Trophoblast cell (in vitro differentiated cells and primary cell): Measurements from ENCODE around the gene EPHA6.

Experiments used
- DNase-seq, 2 donors: peaks; one replicate each; pipeline ENCODE4 v3.0.0-alpha.2; 2016
- H2AFZ ChIP-seq: 2 replicates; pipeline ENCODE4 v1.6.1; 2013; ENCODE audit warnings: low read length, moderate library complexity, mild to moderate bottlenecking; ENCODE audit not compliant: insufficient read depth, poor library complexity
- H2AK5ac ChIP-seq: 2 replicates; pipeline ENCODE4 v1.6.1; 2013; ENCODE audit warnings: mild to moderate bottlenecking, low read length
- H2BK120ac ChIP-seq: 2 replicates; pipeline ENCODE4 v1.6.1; 2013; ENCODE audit warnings: low read length, mild to moderate bottlenecking, moderate library complexity; ENCODE audit not compliant: insufficient read depth, poor library complexity
- H2BK12ac ChIP-seq: 2 replicates; pipeline ENCODE4 v1.6.1; 2013; ENCODE audit warnings: mild to moderate bottlenecking, low read length, moderate library complexity
- H2BK5ac ChIP-seq: 2 replicates; pipeline ENCODE4 v1.6.1; 2013; ENCODE audit warnings: low read length, low read depth, moderate library complexity, mild to moderate bottlenecking; ENCODE audit not compliant: poor library complexity
- H3K14ac ChIP-seq: 2 replicates; pipeline ENCODE4 v1.6.1; 2013; ENCODE audit warnings: mild to moderate bottlenecking, low read length
- H3K18ac ChIP-seq: 2 replicates; pipeline ENCODE4 v1.6.1; 2013; ENCODE audit warnings: mild to moderate bottlenecking, low read length
- H3K23ac ChIP-seq: 2 replicates; pipeline ENCODE4 v1.6.1; 2013; ENCODE audit warnings: low read length
- H3K27ac ChIP-seq: 2 replicates; pipeline ENCODE4 v1.5.1; 2013; ENCODE audit warnings: low read depth, mild to moderate bottlenecking, inconsistent platforms, low read length, moderate library complexity
- H3K27me3 ChIP-seq: 2 replicates; pipeline ENCODE4 v1.6.1; 2013; ENCODE audit warnings: inconsistent platforms, mild to moderate bottlenecking, low read length, moderate library complexity; ENCODE audit not compliant: insufficient read depth
- H3K36me3 ChIP-seq, 2 experiments: 1 replicate in 1 of 2; 2 replicates in 1 of 2; pipeline ENCODE4 v1.6.1; 2013; ENCODE audit warnings: low read length in 2 of 2, mild to moderate bottlenecking in 2 of 2, moderate library complexity in 1 of 2; ENCODE audit not compliant: insufficient read depth in 2 of 2, control insufficient read depth in 1 of 2
- H3K4ac ChIP-seq: 2 replicates; pipeline ENCODE4 v1.6.1; 2013; ENCODE audit warnings: low read depth, mild to moderate bottlenecking, low read length, moderate library complexity
- H3K4me1 ChIP-seq, 2 experiments: 1 replicate in 1 of 2; 2 replicates in 1 of 2; pipeline ENCODE4 v1.6.1; 2013; ENCODE audit warnings: low read length in 2 of 2, mild to moderate bottlenecking in 2 of 2, moderate library complexity in 1 of 2; ENCODE audit not compliant: insufficient read depth in 2 of 2, control insufficient read depth in 1 of 2
- H3K4me2 ChIP-seq: 2 replicates; pipeline ENCODE4 v1.6.1; 2013; ENCODE audit warnings: inconsistent platforms, mild to moderate bottlenecking, low read length, moderate library complexity
- H3K4me3 ChIP-seq: 2 replicates; pipeline ENCODE4 v1.5.1; 2013; ENCODE audit warnings: mild to moderate bottlenecking, low read depth, low read length, inconsistent platforms
- H3K79me1 ChIP-seq: one replicate; pipeline ENCODE4 v1.6.1; 2013; ENCODE audit warnings: low read length
- H3K79me2 ChIP-seq: 2 replicates; pipeline ENCODE4 v1.6.1; 2013; ENCODE audit warnings: low read length, mild to moderate bottlenecking; ENCODE audit not compliant: control insufficient read depth, insufficient read depth, poor library complexity
- H3K9ac ChIP-seq: 2 replicates; pipeline ENCODE4 v1.6.1; 2013; ENCODE audit warnings: mild to moderate bottlenecking, low read length
- H3K9me3 ChIP-seq: 2 replicates; pipeline ENCODE4 v1.6.1; 2013; ENCODE audit warnings: low read depth, mild to moderate bottlenecking, control low read depth, inconsistent platforms, low read length; ENCODE audit not compliant: insufficient read depth
- H4K12ac ChIP-seq: 2 replicates; pipeline ENCODE4 v1.6.1; 2013; ENCODE audit warnings: low read depth, mild to moderate bottlenecking, low read length, moderate library complexity
- H4K8ac ChIP-seq: 2 replicates; pipeline ENCODE4 v1.6.1; 2013; ENCODE audit warnings: low read depth, mild to moderate bottlenecking, low read length, moderate library complexity
- H4K91ac ChIP-seq: one replicate; pipeline ENCODE4 v1.6.1; 2013; ENCODE audit warnings: low read depth, mild to moderate bottlenecking, low read length, moderate library complexity
- WGBS: extraction: QIAGEN DNeasy Blood & Tissue Kit; methylation state at CpG from one replicate; pipeline ENCODE4 v1.1.7; 2013; ENCODE audit warnings: missing lambda C conversion rate; ENCODE audit not compliant: insufficient read length, insufficient coverage; ENCODE audit errors: extremely low coverage; 5-methylcytosine and 5-hydroxymethylcytosine counted together

The EPHA6 gene

GRCh38 chr3:97108136-97108535 lies 293.7 kb downstream of the EPHA6 start:
- DNase-seq, result no peak
- Histone ChIP-seq H3K27me3 (no peaks in the 10 kb centered on the region), H2BK120ac (no peak overlapping the region), H2BK12ac (no peak overlapping the region), H3K23ac (no peak overlapping the region), H3K79me1 (no peaks in the 10 kb centered on the region), H3K4me2 (no peak overlapping the region), H3K4me1 (no peaks in the 10 kb centered on the region), H4K12ac (no peak overlapping the region), H3K36me3 (no peaks in the 10 kb centered on the region), H2BK5ac (no peak overlapping the region), H3K79me2 (no peaks in the 10 kb centered on the region), H2AFZ (no peak overlapping the region), H3K18ac (no peak overlapping the region), H4K8ac (no peak overlapping the region), H3K14ac (no peak overlapping the region), H2AK5ac (no peak overlapping the region), H3K27ac (no peak overlapping the region), H4K91ac (no peak overlapping the region), H3K4me3 (no peak overlapping the region), H3K9ac (no peak overlapping the region), H3K9me3 (no peaks in the 10 kb centered on the region), H3K4ac (no peak overlapping the region)
- no CpG with 5 or more reads among the region's 1 CpG for WGBS

- H3K18ac ChIP-seq, result no peak overlapping the region
- no peaks in the 10 kb centered on the region for H3K36me3 ChIP-seq
- H2BK5ac ChIP-seq, result no peak overlapping the region
- H3K9me3 ChIP-seq, result no peaks in the 10 kb centered on the region
- no peaks in the 10 kb centered on the region for H3K79me2 ChIP-seq
- no peak for DNase-seq
- H4K12ac ChIP-seq, result no peak overlapping the region
- no peak overlapping the region for H3K9ac ChIP-seq
- H4K8ac ChIP-seq, result no peak overlapping the region
- H3K79me1 ChIP-seq, result no peaks in the 10 kb centered on the region
- H4K91ac ChIP-seq, result no peak overlapping the region
- H3K4ac ChIP-seq, result no peak overlapping the region
- no peaks in the 10 kb centered on the region for H3K4me1 ChIP-seq
- no peak overlapping the region for H3K14ac ChIP-seq
- H3K27ac ChIP-seq, result no peak overlapping the region
- H3K4me3 ChIP-seq, result no peak overlapping the region
- no CpG with 5 or more reads among the region's 1 CpG for WGBS
- no peak overlapping the region for H2AK5ac ChIP-seq
- H3K27me3 ChIP-seq, result no peaks in the 10 kb centered on the region
- H2BK12ac ChIP-seq, result no peak overlapping the region
- H3K23ac ChIP-seq, result no peak overlapping the region
- H2BK120ac ChIP-seq, result no peak overlapping the region
- no peak overlapping the region for H3K4me2 ChIP-seq
- H2AFZ ChIP-seq, result no peak overlapping the region
Observed at GRCh38 chr3:97111244-97111643, 296.9 kb downstream of the EPHA6 start.

- no peak overlapping the region for H2BK120ac ChIP-seq
- H3K4ac ChIP-seq, result no peak overlapping the region
- no peak overlapping the region for H3K23ac ChIP-seq
- no peak overlapping the region for H2AK5ac ChIP-seq
- no peaks in the 10 kb centered on the region for H3K79me2 ChIP-seq
- no peaks in the 10 kb centered on the region for H3K9me3 ChIP-seq
- no peaks in the 10 kb centered on the region for H3K4me1 ChIP-seq
- H3K9ac ChIP-seq, result no peak overlapping the region
- H3K36me3 ChIP-seq, result no peaks in the 10 kb centered on the region
- no peaks in the 10 kb centered on the region for H3K27me3 ChIP-seq
- no peak overlapping the region for H3K4me3 ChIP-seq
- H3K79me1 ChIP-seq, result no peaks in the 10 kb centered on the region
- no peak overlapping the region for H3K18ac ChIP-seq
- DNase-seq, result no peak
- H3K4me2 ChIP-seq, result no peak overlapping the region
- no peak overlapping the region for H4K91ac ChIP-seq
- no CpG with 5 or more reads among the region's 1 CpG for WGBS
- H4K8ac ChIP-seq, result no peak overlapping the region
- H2BK5ac ChIP-seq, result no peak overlapping the region
- no peak overlapping the region for H3K27ac ChIP-seq
- H3K14ac ChIP-seq, result no peak overlapping the region
- H4K12ac ChIP-seq, result no peak overlapping the region
- no peak overlapping the region for H2BK12ac ChIP-seq
- no peak overlapping the region for H2AFZ ChIP-seq
Observed at GRCh38 chr3:97121386-97121785, 307.0 kb downstream of the EPHA6 start.

GRCh38 chr3:97125902-97126499 lies 311.6 kb downstream of the EPHA6 start:
- Histone ChIP-seq H3K79me2 (no peaks in the 10 kb centered on the region), H3K36me3 (no peaks in the 10 kb centered on the region), H3K4ac (no peak overlapping the region), H2BK120ac (no peak overlapping the region), H3K4me1 (no peaks in the 10 kb centered on the region), H3K4me2 (no peak overlapping the region), H4K12ac (no peak overlapping the region), H3K9me3 (no peaks in the 10 kb centered on the region), H2BK12ac (no peak overlapping the region), H3K18ac (no peak overlapping the region), H4K8ac (no peak overlapping the region), H2BK5ac (no peak overlapping the region), H2AK5ac (no peak overlapping the region), H2AFZ (no peak overlapping the region), H3K23ac (no peak overlapping the region), H4K91ac (no peak overlapping the region), H3K27ac (no peak overlapping the region), H3K79me1 (no peaks in the 10 kb centered on the region), H3K9ac (no peak overlapping the region), H3K27me3 (no peaks in the 10 kb centered on the region), H3K4me3 (no peak overlapping the region), H3K14ac (no peak overlapping the region)
- no CpG with 5 or more reads among the region's 4 CpGs for WGBS
- DNase-seq, result no peak
